NCI-H1930 (cell line): ENCODE results near the gene CABP7.

Experiments used
- DNase-seq, 2 experiments: peaks; one replicate each; lab custom pipeline; 2025; lab: John Stamatoyannopoulos, UW

Gene CABP7

GRCh38 chr22:29702000-29702930 lies 17.5 kb upstream of the CABP7 start:
- DNase-seq: no peak

DNA sequence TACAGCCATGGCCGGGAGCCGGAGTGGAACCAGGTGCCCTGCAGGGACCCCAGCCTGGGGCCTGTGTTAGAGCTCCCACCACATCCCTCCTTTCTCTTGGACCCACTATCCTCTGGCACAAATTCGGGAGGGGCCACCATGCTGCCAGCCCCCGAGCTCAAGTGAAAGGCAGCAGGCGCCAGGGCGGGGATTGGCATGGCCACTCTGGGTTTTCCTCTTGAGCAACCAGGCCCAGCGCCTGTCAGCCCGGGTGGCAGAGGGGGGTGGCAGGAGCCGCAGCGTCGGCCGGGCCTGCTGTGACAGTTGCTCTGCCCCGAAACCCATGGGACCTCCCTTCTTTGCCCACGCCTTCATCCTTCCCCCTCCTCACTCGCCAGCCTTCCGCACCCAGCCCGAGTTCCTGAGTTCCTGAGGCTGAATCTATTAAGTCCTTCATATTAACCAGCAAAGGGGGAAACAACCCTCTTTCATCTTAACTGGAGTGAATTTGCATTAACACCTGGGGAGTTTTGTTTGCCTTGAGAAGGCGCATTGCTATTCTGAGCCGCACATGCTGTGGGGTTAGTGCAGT lies 16.8 kb upstream of the CABP7 start:
- no peak for DNase-seq

DNA sequence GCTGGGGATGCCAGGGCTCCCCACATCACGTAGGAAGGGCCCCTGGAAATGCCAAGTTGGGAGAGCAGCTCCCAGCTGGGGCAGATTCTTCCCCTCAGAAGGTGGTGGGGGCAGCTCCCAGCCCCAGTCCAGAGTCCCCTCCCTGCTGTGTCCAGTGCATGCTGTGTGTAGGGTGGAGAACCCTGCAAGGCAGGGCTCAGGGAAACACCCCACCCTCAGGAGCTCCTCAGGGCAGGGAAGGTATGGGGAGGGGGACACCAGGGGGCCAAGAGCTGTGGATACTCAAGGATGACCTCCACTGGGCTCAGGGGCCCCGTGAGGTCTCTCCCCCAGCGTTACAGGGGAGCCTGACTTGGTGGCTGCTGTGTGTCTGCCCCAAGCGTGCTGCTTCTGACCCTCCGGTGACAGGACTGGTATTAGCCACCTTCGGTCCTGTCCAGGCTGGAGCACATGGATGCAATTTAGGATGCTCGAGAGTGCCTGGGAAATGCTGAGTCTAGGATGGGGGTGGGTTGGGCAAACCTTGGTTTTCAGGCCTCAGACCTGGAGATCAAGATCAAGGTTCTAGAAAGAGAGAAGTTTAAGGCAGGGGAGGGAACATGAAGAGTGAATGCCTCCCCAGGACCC lies 16.1 kb upstream of the CABP7 start:
- DNase-seq: no peak

- no peak for DNase-seq
Observed at GRCh38 chr22:29704528-29705285, 15.1 kb upstream of the CABP7 start.

GRCh38 chr22:29705651-29706050 lies 14.2 kb upstream of the CABP7 start:
- DNase-seq: no peak

DNA sequence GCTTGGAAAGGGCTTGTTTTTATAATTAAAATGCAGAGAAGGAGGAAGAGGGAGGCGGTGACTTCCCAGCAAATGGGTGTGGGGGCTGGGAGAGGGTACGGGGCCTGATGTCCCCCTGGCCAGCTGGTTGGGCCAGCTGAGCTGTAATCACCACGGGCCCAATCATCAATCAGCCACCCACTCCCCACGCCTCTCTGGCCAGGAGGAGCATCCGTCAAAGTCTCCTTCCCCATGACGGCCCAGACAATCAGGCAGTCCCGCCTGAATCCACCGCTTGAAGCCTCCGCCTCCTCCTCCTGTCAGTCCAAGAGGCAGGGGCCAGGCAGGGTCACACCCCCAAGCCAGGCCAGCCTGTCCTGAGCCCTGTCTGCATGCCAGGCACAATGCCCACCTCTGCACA lies 13.3 kb upstream of the CABP7 start:
- no peak for DNase-seq

- no peak for DNase-seq
Observed at GRCh38 chr22:29707010-29707409, 12.8 kb upstream of the CABP7 start.

- DNase-seq: no peak
Observed at GRCh38 chr22:29707471-29707870, 12.3 kb upstream of the CABP7 start.

DNA sequence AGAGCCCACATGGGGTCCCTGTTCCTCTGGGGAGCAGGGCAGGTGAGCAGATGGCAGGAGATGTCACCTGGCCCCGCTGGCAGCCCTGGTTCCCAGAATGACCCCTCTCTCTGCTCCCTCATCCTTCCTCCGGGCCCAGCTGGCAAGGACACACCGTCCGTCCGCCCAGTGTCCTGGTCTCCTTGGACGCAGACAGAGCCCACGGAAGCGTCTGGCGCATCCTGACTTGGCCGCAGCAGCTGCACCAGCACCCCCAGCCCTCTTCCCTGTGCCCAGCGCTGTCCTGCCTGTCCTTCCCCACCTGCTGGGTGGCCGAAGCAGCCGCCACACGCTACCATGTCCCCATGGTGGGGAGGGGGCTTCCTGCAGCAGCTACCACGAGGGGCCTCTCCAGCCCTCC lies 9.6 kb upstream of the CABP7 start:
- no peak for DNase-seq

DNA sequence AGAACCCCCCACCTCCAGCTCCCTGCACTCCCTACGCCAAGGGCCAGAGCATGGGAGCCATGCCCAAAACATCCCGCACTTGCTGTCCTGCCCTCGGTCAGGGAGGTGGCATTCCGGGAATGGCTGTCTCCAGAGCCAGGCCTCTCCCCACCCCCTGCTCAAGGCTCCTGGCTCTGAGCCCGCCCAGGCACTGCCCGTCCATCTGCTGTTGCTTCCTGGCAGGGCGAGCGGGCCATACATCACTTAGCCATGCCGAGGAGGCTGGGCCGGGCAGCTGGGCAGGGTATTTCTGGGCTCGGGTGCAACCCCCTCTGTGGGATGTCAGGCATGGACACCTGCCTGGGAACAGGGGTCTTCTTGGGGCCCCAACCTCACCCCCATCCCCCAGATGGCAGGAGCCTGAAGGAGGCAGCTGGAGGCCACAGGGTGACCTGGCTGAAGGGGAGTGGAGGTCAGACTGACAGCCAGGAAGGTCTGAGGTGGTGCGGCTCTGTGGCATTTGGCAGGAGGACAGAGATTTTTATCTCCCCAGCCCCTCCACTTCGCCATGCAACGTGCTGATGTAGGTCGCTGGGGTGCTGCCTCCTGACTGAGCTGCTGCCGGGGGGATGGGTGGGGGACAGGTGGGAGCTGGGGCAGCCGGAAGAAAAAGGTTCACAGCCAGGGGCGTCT lies 8.7 kb upstream of the CABP7 start:
- DNase-seq: no peak

- DNase-seq: no peak
Observed at GRCh38 chr22:29712119-29712518, 7.7 kb upstream of the CABP7 start.

DNA sequence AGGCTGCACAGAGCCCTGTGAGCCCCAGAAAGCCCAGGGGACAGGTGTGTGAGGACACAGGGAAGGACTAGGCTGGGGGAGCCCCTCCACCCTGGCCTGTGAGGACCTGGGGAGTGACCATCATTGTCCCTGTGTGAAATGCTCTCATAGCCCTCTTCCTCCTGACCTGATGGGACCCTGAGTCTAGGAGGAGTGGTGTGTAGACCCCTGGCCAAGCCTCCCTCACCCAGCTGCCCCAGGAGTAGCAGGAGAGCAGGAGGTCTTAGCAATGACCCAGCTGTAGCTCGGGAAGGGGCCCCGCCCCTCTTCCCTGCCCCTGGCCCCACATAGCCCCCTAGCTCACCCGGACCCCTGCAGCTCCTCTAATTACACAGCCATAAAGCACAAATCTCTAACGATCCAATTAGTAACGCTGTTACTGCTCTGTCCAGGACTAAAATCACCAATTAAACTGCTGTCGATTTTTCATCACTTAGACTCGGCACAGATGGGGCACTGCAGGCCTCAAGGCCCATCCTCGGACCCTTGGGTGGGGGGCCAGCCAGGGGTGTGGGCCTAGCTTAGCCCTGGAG lies 6.6 kb upstream of the CABP7 start:
- DNase-seq: no peak

- DNase-seq: no peak
Observed at GRCh38 chr22:29715240-29715639, 4.6 kb upstream of the CABP7 start.

DNA sequence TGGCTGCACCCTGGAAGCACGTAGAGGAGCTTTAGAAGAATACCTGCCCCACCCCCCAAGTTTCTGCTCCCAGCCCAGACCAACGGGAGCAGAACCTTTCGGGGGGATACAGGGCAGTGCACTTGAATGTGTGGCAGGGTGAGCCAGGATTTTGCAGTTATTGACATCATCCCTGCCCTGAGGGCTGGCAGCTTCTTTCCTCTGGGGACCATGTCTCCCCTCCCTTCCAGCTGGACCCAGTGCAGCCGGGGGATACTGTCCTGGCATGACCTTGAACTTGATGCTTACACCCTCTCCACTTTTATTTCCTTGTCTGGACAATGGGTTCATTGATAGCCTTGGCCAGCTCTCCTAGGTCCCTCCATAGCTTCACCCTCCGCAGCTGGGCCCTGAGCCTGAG lies 4.1 kb upstream of the CABP7 start:
- DNase-seq: no peak

DNA sequence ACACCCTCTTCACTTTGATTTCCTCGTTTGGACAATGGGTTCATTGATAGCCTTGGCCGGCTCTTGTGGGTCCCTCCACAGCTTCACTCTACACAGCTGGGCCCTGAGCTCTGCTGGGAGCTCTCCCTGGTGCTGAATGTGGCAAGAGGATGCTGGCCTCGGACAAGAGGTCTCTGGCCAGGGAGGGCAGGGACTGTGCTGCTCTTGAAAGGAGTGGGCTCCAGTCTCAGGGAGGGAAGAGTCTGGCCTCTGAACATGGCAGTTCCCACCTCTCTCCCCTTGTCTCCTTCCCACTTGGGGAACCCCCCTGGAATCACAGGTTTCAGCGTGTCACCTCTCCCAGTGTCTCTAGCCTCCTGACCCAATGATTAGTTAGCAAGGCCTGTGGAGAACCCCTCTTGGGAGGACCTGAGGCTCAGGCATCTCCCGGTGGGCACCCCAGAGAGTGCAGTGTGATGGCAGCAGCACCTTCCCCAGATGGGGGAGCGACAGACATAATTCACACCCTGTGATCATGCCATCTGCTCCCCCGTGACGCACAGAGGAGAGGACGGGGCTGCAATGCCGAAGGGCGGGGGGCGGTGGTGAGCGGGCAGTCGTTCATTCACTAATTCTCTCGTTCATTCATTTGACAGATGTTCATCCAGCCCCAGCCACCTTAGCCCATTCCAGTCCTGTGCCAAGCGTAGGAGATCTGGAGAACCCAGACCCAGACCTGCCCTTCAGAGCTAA lies 2.8 kb upstream of the CABP7 start:
- no peak for DNase-seq

DNA sequence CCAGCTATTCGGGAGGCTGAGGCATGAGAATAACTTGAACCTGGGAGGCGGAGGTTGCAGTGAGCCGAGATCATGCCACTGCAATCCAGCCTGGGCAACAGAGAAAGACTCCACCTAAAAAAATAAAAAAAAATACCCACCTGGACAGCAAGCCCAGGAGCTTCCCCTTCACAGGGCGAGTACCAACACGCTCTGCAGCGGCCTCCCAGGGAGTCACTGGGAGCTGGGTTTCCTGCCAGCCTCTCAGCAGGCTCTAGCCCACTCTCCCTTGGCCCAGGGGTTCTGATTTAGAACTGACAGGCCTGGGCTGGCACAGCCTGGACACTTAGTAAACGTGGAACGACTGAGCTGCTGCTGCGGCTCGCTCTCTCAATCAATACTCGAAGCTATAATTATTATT lies 2.0 kb upstream of the CABP7 start:
- no peak for DNase-seq

GRCh38 chr22:29718949-29719898 lies 579 bp upstream of the CABP7 start:
- no peak for DNase-seq

DNA sequence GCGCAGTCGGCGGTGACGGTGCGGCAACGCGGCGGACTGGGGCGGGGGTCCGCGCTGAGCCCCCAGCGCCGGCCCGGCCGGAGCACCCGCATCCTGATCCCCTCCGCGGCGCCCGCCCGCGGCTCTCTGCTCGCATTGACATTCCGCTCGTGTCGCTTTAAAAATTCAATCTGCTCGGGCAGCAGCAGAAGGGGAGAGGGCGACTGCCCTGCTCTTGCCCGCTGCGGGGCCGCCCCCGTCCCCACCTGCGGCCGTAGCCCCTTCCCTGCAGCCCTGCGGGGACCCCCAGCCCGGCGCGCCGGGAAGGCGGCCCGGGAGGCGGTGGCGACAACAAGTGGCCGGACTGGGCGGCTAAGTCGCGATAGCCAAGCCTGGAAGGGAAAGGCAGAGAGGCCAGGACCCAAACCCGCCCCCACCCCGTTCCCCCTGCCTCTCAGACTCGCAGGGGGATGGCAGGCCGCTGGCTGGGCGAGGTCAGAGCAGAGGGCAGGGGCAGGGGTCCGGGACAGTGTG lies 1.1 kb downstream of the CABP7 start:
- no peak for DNase-seq

- no peak for DNase-seq
Observed at GRCh38 chr22:29722151-29722550, 2.3 kb downstream of the CABP7 start.
